NCI-H774 (cell line): ENCODE results near the gene NIFK.
"Not testable (repeated sequence)": the region's sequence is repeated elsewhere in the genome, so short reads cannot be mapped to it uniquely, and the experiment has no call there.

ENCODE experiments used
- DNase-seq: peaks from one replicate; lab custom pipeline; 2025; lab: John Stamatoyannopoulos, UW

The NIFK gene

DNA sequence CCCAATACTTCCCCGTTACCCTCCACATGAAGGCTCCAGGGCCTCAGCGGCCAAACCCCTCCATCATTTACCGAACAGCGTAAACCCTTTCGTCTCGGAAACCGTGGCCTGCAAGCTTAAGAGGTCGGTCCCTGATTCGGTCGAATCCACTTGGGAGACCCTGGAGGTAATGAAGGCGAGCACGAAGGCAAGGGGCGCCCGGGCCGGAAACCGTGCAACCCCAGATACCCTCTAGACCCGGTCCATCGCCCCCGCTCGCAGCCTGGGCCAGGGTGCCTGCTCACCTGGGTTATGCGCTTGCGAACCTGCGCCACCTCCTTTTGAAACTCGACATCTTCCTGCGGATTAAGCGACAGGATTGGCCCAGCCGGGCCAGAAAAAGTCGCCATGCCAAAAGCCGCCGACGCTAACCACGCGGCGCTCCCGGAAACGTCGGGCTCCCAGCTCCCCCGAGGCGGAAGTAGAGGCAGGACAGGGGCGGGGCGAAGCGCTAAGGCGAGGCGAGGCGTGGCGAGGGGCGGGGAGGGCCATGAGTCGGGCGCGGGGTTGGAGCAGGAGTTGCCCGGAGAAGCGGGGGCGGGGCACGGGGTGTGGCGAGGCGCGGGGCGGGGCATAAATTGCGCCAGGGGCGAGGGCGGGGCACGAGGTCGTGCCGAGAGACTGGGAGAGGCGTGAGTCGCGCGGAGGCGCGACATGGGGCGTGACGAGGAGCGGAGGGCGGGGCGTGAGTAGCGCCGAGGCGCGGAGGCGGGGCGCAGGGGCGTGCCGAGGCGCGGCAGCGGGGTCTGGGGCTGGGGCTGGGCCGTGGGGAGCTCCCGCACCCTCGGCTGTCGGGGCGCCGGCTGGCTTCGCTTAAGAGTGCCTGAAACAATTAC is at the start of gene NIFK:
TSS of gene NIFK (minus strand) at position 414 of the 875 bp plus-strand sequence. CDS start at position 389, 25 bp downstream.
- DNase-seq: peak; percentile 94

DNA sequence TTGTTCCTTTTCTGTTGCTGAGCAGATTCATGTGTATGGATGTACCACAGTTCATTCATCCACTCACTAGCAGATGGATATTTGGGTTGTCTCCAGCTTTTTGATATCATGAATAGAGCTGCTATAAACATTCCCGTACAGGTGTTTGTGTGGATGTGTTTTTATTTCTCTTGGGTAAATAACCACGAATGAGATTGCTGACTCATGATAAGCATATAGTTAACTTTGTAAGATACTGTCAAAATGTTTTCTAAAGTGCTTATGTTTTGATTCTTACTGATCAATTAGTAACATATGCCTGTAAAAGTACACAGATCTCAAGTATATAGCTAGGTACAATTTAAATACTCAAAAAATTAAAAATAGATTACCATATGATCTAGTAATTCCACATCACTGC is 46.5 kb upstream of the NIFK start:
- DNase-seq: no peak

DNA sequence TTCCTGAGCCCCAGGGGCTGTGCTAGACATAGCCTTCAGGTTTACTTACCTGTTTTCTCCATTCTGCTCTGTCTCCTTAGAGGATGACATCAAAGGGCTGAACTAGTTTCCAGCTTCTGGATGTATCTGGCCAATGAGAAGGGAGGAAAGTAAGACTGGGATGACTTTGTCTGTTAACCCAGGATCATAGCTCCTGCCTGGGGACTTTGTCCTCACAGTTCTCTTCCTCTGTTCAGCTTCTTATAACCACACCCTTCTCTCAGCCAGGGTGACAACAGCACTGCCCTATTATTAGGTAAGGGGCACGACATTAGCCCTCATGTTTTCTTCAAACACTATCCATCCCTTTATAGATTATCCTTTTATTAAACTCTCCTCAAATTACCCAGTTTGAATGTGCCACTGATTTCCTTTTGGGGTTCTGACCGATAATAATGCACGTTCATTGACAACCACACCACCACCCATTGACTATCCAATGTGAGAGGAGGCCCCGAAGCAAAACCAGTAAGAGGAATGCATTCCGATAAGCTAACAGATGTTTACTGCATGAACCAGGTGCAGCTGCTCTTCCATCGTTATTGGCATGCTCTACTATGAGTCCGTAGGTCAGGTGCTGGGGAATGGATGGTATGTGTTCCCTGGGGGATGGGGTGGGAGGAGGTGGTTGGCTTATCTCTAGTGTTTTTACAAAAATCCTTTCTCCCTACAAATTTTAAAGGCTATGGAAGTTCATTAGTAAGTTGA is 42.2 kb upstream of the NIFK start:
- DNase-seq: no peak

DNA sequence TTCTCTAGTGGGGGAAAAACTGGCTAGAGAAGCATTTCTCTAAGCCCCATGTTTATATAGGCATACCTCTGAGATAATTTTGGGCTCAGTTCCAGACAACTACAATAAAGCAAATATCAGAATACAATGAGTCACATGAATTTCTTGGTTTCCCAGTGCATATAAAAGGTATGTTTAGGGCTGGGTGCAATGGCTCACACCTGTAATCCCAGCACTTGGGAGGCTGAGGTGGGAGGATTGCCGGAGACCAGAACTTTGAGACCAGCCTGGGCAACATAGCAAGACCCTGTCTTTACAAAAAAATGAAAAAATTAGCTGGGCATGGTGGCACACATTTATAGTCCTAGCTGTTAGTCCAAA is 41.0 kb upstream of the NIFK start:
- no peak for DNase-seq

DNA sequence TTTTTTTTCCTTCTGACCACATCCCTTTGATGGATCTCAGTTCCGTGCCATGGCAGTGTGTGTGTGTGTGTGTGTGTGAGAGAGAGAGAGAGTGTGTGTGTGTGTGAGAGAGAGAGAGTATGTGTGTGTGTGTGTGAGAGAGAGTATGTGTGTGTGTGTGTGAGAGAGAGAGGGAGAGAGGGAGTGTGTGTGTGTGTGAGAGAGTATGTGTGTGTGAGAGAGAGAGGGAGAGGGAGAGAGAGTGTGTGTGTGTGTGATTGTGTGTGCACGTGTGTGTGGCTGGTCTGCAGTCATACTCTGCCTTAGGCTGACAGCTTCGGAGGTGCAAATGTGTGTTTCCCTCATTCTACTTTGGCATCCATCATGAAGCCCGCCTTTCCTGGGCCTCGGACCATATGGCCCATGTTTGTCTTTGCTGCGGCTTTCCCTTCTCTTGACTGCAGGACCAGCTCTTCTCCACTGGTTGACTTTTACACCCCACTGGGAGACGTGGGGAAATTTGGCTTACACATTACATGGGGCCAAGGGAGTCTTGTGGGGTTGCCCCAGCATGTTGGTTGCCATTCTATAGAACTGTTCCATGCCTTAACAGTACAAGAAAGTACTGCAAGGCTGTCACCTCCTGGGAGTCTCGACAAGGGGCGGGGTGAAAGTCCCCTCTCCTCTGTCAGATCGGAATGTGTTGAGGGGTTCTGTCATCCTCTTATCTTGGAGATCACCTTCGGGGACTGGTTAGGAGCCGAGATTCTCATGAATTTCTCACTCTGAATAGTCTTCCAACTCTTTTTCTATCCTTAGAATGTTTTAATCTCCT is 40.4 kb upstream of the NIFK start:
- DNase-seq: no peak

DNA sequence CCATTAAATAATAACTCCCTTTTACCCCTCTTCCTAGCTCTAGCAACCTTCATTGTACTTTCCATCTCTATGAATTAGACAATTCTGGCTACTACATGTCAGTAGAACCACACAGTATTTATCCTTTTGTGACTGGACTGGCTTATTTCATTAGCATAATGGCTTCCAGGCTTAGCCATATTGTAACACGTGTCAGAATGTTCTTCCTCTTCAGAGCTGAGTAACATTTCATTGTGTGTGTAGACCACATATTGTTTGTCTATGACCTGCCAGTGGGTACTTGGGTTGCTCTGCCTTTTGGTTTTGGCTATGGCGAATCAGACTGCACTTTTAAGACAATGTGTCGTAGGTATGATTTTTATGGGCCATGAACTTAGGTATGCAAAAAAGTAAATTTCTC is 39.7 kb upstream of the NIFK start:
- no peak for DNase-seq

DNA sequence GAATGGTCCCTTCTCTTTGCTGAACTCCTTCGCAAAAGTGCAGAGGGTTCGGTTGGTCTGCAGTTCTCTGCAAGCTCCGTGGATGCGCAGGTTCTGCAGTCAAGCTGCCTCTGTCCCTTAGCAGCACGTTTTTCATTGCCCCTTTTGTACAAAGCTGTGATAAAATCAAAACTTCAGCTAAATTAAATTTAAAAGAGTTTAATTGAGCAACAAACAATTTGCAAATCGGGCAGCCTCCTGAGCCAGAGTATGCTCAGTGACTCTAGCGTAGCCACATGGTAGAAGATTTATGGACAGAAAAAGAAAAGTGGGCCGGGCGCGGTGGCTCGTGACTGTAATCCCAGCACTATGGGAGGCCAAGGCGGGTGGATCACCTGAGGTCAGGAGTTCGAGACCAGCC is 37.6 kb upstream of the NIFK start:
- no peak for DNase-seq

DNA sequence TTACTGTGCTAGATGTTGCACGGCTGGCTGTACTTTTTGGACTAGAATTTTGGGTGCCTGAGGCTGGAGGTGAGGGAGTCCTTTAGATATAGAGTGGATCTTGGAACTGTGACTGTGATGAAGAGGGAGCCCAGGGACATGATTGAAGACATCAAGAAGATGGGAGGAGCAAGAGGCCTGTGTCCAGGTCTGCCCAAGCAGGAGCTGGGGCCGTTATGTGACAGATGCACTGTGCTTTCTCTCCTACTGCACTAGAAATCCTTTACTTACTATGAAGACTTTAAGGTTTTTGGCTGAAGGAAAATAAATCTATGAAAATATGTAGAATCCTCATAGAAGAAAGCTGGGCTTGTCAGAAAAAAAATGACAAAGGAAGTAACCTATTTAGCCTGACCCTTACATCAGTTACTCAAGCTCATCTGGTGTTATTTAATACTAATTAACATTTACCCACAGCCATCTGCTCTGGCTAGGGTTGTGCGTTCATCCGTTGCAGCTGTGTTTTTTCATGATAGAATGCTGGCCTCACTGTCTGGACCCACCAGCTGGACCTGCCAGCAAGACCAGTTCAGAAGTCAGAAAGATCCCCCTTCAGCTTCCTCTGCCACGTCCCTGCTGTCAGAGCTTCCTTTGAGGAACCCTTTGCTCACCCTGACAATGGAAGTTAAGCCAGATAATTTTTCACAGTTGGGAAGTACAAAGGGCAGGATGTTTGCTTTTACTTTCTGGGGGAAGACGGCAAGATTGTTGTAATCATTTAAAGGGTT is 35.5 kb upstream of the NIFK start:
- no peak for DNase-seq

DNA sequence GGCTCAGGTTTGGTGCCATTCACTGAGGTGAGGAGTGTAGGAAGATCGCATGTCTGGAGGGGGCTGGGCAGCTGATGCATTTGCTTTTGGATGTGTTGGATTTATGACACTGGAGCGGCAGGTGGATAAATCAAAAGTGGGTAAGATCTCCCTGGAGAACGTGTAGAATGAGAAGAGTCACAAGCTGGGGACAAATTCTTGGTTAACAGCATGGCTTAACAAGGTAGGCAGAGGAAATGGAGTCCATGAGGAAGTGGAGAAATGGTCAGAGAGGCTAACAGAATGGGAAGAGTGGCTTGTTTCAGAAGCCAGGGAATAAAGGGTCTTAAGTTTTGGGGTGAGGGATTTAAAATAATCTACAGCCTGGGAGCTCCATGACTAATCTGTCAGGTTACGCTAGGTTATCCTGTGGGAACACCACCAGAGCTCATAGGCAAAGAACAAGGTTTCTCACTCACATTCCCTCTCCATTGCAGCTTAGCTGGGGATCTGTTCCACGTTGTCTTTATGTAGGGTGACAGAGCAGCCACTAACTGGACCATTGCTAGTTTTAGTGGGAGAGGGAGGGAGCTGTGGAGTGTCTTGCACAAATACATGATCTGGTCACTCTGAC is 31.6 kb upstream of the NIFK start:
- DNase-seq: no peak

DNA sequence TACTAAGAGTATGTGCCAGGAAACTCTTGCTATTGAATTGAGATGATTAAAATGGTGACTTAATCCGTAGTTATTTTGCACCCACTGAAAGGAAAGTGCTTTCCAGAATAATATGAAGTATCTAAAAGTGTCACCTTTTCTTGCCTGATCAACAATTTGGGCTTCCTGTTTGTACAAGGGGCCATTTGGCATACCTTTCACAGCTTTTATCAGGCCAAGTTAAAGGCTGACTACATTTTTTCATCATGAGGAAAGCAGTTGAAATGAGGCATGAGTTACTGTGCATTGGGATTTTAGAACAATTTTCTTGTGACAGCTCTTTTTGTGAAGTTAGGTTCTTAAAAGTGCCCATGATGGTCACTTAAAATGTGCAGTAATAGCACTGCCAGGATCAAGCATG is 29.9 kb upstream of the NIFK start:
- DNase-seq: no peak

DNA sequence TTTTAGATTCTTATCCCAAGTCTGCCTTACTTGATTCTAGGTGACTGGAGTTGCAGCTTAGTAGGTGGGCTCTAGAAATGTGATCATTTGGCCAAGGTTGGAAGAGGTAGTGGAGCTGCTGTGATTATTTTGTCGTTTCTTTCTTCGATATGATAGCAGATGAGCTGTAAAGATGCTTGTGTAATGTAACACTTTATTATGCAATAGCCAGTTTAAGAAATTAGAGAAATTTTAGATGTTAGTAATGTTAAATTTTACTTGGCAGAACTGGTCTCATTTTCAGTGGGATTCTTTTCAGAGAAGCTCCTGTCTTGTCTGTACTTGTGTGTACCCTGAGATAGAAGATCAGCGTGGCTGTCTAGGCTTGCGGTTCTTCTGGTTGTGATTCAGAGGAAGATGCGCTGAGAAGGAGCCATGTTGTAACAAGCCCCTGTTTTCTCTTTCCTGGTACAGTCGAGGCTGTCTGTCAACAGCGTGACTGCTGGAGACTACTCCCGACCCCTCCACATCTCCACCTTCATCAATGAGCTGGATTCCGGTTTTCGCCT is 28.1 kb upstream of the NIFK start:
- DNase-seq: no peak

DNA sequence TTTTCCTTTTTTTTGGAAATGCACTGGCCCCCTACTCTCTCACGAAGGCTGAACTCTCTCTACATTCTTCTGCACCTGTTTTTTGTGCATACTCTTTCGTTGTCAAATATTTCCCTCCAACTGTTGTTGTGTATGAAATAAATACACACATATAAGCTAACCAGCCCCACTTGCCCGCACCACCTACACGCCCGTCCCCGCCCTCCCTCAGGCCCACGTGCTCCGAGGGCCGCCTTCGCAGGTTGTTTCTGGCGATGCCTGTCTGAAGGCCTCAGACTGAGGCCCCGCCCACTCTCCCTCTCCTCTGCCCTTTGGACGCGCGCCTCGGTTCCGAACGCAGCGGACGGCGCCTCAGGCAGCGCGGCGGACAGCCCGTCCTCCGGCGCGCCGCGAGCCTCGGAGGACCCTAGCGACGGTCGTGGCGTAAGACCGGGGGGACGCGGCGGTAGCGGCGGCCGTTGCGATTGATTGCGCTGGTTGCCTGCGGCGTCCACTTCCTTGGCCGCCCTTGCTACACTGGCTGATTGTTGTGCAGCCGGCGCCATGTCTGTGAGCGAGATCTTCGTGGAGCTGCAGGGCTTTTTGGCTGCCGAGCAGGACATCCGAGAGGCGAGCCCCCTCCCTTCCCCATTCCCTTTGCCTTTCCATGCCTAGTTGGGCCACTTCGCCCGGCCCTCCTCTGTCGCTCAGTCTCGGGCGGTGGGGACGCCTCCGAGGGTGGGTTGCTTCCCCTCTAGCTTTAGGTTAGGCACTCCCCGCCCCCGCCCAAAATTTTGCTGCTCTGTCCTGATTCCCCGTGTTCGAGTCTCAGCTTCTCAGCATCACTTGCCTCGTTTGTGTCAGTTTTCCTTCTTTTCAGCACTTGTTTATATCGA is 18.8 kb upstream of the NIFK start, which contains the start of gene TSN:
TSS of gene TSN (plus strand) at position 415 of the 875 bp plus-strand sequence. CDS start at position 544, 129 bp downstream.
- DNase-seq: peak; percentile 97

DNA sequence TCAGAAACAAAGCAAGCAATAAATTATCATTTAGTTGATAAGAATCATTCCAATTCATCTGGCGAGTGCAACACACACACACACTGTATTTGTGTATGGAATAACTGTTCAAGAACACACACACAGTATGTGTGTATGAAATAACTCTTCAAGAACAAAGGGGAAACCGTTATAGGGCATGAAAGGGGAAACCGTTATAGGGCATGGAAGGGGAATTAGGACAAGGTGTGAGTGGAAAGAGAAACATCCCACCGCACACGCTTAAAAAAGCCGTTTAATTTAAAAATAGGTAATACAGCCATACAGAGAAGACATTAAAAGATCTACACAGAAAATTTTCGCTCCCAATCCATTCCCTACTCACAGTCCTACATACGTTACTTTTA is 18.2 kb upstream of the NIFK start:
- DNase-seq: no peak

DNA sequence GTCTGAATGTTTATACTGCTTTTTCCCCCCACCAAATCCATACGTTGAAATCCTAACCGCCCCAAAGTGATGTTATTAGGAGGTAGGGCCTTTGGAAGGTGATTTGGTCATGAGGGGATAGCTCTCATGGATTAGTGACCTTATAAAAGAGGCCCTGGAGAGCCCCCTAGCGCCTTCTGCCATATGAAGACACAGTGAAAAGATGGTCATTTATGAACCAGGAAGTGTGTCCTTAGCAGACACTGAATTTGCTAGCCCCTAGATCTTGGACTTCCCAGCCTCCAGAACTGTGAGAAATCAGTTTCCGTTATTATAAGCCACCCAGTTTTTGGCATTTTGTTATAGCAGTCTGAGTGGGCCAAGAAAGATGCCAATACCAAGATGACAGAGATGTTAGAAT is 11.5 kb upstream of the NIFK start:
- no peak for DNase-seq

DNA sequence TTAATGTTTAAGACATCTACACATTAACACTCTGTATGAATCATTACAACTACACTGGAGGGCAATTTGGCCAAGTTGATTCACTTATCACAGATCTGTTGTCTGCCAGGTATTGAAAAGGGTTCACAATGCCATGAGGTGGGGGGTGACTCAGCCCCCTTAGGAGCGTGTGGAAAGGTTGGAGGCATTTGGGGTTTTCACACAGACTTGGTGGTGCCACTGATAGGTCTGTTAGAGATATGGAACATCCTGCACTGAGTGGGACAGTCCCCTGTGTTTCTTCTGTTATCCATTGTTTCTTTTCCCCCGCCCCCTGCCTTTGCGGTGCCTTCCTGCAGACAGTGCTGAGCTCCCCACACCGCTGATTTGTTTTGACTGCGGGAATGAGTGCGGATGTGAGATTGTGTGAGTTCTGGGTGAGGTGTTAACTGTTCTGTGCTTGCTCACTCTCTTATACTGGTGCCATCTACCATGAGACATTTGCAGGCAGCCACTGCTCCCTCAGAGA is 9.4 kb upstream of the NIFK start:
- no peak for DNase-seq

DNA sequence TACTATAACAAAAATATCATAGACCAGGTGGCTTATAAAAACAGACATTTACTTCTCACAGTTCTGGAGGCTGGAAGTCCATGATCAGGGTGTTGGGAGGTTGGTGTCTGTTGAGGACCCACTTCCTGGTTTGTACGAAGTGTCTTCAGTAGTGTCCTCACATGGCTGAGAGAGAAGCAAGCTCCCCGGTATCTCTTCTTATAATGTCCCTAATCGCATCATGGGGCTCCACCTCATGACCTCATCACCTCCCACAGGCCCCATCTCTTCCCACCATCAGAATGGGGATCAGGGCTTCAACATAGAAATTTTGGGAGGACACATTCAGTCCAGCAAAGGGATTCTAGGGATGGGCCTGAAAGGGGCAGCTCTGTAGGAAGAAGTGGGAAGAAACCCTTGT is 4.8 kb upstream of the NIFK start:
- DNase-seq: no peak

DNA sequence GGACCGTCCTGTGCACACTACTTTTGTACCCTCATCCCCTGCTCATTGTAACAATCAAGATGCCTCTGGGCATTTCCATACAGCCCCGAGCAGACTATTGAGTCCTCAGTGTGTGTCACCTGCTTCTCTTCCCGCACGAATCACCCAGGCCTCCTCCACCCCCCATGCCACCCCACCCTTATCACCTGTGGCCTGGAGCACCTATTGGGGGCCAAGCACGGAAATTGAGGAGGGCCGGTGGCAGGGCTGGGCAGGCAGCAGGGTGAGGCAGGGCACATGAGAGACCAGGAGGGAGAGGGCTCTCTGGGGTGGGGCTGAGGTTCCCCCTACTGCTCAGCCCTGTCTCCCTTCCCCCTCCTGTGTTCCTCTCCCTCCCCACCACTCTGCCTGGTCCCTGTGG is 4.3 kb upstream of the NIFK start:
- DNase-seq: no peak

DNA sequence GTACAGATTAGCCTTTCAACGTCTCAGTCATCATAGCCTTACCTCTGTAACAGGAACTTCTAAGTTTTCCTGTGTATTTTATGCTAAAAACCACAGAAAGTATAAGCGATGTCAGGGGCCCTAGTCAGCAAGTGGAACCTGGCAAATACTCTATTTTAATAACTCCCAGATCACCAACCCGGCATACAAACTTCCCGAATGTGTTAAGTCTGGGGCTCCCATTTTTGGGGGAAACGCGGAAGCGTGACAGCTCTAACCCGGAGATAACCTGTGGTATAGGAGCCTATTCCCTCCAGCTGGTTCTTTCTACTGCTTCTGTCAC is 574 bp downstream of the NIFK start:
- DNase-seq: no peak

DNA sequence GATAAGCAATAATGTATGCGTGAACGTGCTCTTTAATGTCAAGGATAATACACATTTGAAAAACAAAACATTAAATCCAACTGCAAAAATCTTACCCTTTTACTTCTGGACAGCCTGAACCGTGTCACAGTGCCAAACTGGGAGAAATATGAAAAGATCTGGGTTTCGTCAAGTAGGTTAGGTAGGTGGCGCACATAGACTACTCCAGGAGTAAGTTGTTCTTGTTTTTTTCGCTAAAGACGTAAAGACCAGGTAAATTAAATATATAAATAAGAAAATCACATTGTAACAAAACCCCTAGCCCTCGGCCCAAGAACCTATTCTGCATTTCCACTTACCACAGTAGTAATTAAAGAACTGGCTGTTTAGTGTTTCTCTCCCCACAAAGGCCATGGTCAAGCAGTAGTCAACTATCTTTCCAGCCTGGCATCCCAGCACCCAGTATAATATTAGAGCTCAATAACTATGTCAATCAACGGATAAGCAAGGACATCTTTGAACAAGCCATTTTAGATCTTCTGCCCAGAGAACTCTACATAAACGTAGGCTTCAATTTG is 1.1 kb downstream of the NIFK start:
- no peak for DNase-seq

DNA sequence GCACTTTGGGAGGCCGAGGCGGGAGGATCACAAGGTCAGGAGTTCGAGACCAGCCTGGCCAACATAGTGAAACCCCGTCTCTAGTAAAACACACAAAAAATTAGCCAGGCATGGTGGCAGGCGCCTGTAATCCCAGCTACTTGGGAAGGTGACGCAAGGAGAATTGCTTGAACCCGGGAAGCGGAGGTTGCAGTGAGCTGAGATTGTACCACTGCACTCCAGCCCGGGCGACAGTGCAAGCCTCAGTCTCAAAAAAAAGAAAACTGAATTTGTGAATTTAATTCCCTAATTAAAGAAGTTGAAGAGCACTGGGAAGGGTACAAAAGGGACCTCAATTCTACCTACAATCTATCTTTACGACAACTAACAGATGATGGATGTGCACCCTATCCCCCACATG is 2.1 kb downstream of the NIFK start:
- DNase-seq: not testable (repeated sequence)
